ENCODE measurements around the gene SPR. TPM values are rescaled to one million over a fixed set of nuclear protein-coding genes. Genes with fewer than 3 reads are reported as not detected.
A peak's percentile ranks its signal among the peaks of the same experiment; 100 is the strongest.

The SPR gene
- total and polyA plus RNA-seq, 2 of the 13 experiments (the other 11 are each of a cell fraction or from before 2014, with no cell fraction given) = 34.0 to 96.0 TPM

DNA sequence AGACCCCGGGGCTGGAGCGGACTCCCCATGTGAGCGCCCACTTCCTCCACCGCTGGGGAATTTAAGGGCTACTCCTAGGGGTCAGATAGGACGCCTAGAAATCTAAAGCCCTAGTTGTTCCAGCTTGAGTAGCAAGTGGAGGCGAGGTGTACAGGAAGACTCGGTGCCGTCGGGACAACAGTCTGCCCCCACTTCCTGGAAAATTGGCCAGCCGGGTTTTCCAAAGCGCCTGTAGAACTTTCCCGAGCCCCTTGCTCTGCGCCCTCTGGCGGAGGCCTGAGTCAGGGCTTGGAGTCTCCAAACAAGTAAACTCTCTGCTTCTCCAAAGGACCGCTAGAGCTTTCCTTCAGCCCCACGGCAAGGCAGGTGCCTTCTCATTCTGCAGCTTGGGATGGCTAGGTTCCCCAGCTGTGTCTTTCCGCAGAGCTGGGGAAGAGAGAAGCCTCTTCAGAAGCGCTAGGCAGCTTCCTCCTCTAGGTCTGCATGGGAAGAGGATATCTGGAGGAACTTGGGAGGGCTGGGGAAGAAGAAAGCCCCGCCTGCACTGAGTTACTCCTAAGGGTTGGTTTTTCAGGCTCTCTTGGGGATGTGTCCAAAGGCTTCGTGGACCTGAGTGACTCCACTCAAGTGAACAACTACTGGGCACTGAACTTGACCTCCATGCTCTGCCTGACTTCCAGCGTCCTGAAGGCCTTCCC, 681 bp downstream of the SPR start (continued):
- TF ChIP-seq KDM4B (CRISPR knock-in tag; IDR thresholded peaks at IDR 0.05) (peak; percentile 52; the same call in 1 of the 2 replicates), RNF2 (conservative IDR thresholded peaks at IDR 0.05; ENCODE audit: low read depth) (no peak), IRF2 (CRISPR knock-in tag; IDR thresholded peaks at IDR 0.05) (no peak), ARNT2 (CRISPR knock-in tag; IDR thresholded peaks at IDR 0.05; ENCODE audit: low read depth) (no peak; the same call in 1 of the 2 replicates), REPIN1 (CRISPR knock-in tag; IDR thresholded peaks at IDR 0.05; ENCODE audit: borderline replicate concordance, low read depth) (0 out of 2 replicates have a peak, but pooled peaks have one; percentile 14), PHF5A (CRISPR knock-in tag; IDR thresholded peaks at IDR 0.05; ENCODE audit: low read depth, unreplicated experiment) (no peak), U2AF1 (optimal IDR thresholded peaks at IDR 0.05; ENCODE audit: low read depth, low read length) (no peak), ZNF678 (CRISPR knock-in tag; IDR thresholded peaks at IDR 0.05) (no peak), MATR3 (CRISPR knock-in tag; IDR thresholded peaks at IDR 0.05) (no peak), ZNF75D (CRISPR knock-in tag; IDR thresholded peaks at IDR 0.05; ENCODE audit: borderline replicate concordance) (no peak), ZNF703 (CRISPR knock-in tag; IDR thresholded peaks at IDR 0.05; ENCODE audit: borderline replicate concordance) (peak; percentile 89), FOXO1 (CRISPR knock-in tag; IDR thresholded peaks at IDR 0.05) (no peak; the same call in 1 of the 2 replicates), SYNCRIP (IDR thresholded peaks at IDR 0.05; ENCODE audit: insufficient read depth, low read depth, low read length) (no peak), GABPA (IDR thresholded peaks at IDR 0.05; ENCODE audit: low read depth, low read length) (peak; percentile 22; the same call in 1 of the 2 replicates), GABPA (CRISPR knock-in tag; IDR thresholded peaks at IDR 0.05; ENCODE audit: low read depth) (peak; percentile 63), CENPX (CRISPR knock-in tag; IDR thresholded peaks at IDR 0.05) (no peak), ZNF253 (CRISPR knock-in tag; IDR thresholded peaks at IDR 0.05; ENCODE audit: borderline replicate concordance) (no peak), ZNF713 (CRISPR knock-in tag; IDR thresholded peaks at IDR 0.05) (peak; percentile 15; the same call in 1 of the 2 replicates), TBP (CRISPR knock-in tag; IDR thresholded peaks at IDR 0.05) (no peak), ZNF20 (CRISPR knock-in tag; IDR thresholded peaks at IDR 0.05) (no peak), ZNF780A (CRISPR knock-in tag; IDR thresholded peaks at IDR 0.05) (peak; percentile 62; the same call in 1 of the 2 replicates), YEATS2 (CRISPR knock-in tag; IDR thresholded peaks at IDR 0.05; ENCODE audit: borderline replicate concordance) (no peak)
- TF ChIP-seq, protein P1, sequence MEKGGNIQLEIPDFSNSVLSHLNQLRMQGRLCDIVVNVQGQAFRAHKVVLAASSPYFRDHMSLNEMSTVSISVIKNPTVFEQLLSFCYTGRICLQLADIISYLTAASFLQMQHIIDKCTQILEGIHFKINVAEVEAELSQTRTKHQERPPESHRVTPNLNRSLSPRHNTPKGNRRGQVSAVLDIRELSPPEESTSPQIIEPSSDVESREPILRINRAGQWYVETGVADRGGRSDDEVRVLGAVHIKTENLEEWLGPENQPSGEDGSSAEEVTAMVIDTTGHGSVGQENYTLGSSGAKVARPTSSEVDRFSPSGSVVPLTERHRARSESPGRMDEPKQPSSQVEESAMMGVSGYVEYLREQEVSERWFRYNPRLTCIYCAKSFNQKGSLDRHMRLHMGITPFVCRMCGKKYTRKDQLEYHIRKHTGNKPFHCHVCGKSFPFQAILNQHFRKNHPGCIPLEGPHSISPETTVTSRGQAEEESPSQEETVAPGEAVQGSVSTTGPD (CRISPR knock-in tag; IDR thresholded peaks at IDR 0.05) = no peak
- TF ChIP-seq, protein P2, sequence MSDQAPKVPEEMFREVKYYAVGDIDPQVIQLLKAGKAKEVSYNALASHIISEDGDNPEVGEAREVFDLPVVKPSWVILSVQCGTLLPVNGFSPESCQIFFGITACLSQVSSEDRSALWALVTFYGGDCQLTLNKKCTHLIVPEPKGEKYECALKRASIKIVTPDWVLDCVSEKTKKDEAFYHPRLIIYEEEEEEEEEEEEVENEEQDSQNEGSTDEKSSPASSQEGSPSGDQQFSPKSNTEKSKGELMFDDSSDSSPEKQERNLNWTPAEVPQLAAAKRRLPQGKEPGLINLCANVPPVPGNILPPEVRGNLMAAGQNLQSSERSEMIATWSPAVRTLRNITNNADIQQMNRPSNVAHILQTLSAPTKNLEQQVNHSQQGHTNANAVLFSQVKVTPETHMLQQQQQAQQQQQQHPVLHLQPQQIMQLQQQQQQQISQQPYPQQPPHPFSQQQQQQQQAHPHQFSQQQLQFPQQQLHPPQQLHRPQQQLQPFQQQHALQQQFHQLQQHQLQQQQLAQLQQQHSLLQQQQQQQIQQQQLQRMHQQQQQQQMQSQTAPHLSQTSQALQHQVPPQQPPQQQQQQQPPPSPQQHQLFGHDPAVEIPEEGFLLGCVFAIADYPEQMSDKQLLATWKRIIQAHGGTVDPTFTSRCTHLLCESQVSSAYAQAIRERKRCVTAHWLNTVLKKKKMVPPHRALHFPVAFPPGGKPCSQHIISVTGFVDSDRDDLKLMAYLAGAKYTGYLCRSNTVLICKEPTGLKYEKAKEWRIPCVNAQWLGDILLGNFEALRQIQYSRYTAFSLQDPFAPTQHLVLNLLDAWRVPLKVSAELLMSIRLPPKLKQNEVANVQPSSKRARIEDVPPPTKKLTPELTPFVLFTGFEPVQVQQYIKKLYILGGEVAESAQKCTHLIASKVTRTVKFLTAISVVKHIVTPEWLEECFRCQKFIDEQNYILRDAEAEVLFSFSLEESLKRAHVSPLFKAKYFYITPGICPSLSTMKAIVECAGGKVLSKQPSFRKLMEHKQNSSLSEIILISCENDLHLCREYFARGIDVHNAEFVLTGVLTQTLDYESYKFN (CRISPR knock-in tag; conservative IDR thresholded peaks at IDR 0.05) = no peak
